Neutrophil (primary cell): ENCODE data around the gene CCDC171.

Experiments
- H3K27ac ChIP-seq: fragments of 200-600 bp; sonication (generic); 2 replicates; pipeline ENCODE4 v1.5.1; 2016; ENCODE audit warnings: mild to moderate bottlenecking, moderate library complexity
- H3K27me3 ChIP-seq: fragments of 200-600 bp; sonication (generic); 2 replicates; pipeline ENCODE4 v1.6.0; 2016; ENCODE audit warnings: mild to moderate bottlenecking
- H3K36me3 ChIP-seq: fragments of 200-600 bp; sonication (generic); 2 replicates; pipeline ENCODE4 v1.5.1; 2017
- H3K4me1 ChIP-seq, 2 experiments: fragments of 200-600 bp in 1 of 2; sonication (generic) in 1 of 2; 1 replicate in 1 of 2; 2 replicates in 1 of 2; pipeline versions ENCODE4 v1.5.1 to v1.6.1; 2013 to 2016; ENCODE audit warnings: low read depth in 1 of 2, low read length in 1 of 2, mild to moderate bottlenecking in 1 of 2, moderate library complexity in 1 of 2; ENCODE audit not compliant: control insufficient read depth in 1 of 2, insufficient read depth in 1 of 2
- H3K4me3 ChIP-seq, 2 experiments: fragments of 200-600 bp in 1 of 2; sonication (generic) in 1 of 2; 1 replicate in 1 of 2; 2 replicates in 1 of 2; pipeline ENCODE4 v1.5.1; 2013 to 2016; ENCODE audit warnings: low read depth in 1 of 2, low read length in 1 of 2, mild to moderate bottlenecking in 1 of 2, moderate library complexity in 1 of 2
- H3K9me3 ChIP-seq: fragments of 200-600 bp; sonication (generic); 2 replicates; pipeline ENCODE4 v1.5.1; 2016
- TF ChIP-seq, protein P1 (sequence below): fragments of 200-600 bp; sonication (generic); IDR thresholded peaks from 2 replicates; pipeline ENCODE4 v1.5.1; 2016; ENCODE audit warnings: antibody characterized with exemption

The CCDC171 gene

DNA sequence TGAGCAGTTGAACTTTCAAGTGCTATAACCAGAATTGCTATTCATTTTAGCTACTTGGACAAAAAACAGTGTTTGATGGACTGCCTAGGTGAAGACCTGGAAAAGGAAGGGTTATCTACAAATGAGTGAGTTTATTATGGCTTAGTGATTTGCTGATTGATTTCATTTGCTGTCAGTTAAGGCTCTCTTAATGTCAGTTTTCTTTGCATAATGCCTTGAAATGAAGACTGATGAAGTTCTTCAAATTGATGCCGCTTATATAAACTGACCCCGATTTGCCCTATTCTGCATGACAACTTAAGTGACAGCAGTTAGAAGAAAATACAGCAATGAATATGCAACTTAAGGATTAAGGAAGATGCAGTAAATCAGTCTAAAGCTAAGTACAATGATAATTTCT lies 332.6 kb downstream of the CCDC171 start:
- no peaks in the 10 kb centered on the region for H3K4me1 ChIP-seq
- H3K9me3 ChIP-seq: no peaks in the 10 kb centered on the region
- H3K36me3 ChIP-seq: no peaks in the 10 kb centered on the region
- no peak overlapping the region for H3K4me3 ChIP-seq
- H3K27ac ChIP-seq: no peak overlapping the region
- TF ChIP-seq, protein P1, sequence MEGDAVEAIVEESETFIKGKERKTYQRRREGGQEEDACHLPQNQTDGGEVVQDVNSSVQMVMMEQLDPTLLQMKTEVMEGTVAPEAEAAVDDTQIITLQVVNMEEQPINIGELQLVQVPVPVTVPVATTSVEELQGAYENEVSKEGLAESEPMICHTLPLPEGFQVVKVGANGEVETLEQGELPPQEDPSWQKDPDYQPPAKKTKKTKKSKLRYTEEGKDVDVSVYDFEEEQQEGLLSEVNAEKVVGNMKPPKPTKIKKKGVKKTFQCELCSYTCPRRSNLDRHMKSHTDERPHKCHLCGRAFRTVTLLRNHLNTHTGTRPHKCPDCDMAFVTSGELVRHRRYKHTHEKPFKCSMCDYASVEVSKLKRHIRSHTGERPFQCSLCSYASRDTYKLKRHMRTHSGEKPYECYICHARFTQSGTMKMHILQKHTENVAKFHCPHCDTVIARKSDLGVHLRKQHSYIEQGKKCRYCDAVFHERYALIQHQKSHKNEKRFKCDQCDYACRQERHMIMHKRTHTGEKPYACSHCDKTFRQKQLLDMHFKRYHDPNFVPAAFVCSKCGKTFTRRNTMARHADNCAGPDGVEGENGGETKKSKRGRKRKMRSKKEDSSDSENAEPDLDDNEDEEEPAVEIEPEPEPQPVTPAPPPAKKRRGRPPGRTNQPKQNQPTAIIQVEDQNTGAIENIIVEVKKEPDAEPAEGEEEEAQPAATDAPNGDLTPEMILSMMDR: no peak
- H3K27me3 ChIP-seq: no peaks in the 10 kb centered on the region

DNA sequence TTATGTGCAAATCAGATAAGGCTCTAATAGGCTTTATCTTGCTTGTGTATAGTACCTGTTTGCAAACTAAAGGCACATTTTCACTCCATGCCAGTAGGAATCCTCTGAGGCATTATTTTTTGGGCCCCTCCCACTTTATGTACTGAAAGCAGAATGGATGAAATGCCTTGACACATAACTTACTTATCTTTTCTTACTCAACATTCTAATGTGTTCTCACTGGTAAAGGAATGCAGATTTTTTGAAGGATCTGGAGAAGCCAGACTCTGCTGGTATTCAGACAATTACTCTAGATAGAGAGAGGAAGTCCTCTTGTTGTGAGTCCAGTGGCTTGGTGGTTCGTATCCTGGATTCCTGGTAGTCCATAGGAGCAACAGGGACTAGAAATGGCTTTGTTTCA lies 336.7 kb downstream of the CCDC171 start:
- Histone ChIP-seq H3K4me3 (no peak overlapping the region), H3K36me3 (no peaks in the 10 kb centered on the region), H3K27ac (no peak overlapping the region), H3K4me1 (no peaks in the 10 kb centered on the region), H3K27me3 (no peaks in the 10 kb centered on the region), H3K9me3 (no peaks in the 10 kb centered on the region)
- TF ChIP-seq, protein P1: no peak

DNA sequence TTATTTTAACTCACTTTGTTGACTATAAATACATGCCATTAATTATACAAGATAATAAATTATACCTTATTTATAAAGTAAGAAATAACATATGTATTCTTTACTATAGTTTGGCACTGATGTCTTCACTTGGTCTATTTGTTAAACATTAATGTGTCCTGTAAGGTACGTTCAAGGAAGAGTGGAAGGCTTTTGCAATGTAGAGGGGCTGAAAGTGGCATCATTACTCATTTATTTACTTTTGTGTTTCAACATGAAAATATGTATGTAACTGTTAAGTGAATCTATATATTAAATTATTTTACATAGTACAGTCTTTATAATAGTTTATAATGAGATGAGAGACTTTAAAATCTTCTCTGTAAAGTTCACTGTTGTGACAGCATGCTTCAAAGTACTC lies 348.7 kb downstream of the CCDC171 start:
- Histone ChIP-seq H3K9me3 (no peaks in the 10 kb centered on the region), H3K4me1 (no peaks in the 10 kb centered on the region), H3K27ac (no peak overlapping the region), H3K4me3 (no peak overlapping the region), H3K36me3 (no peaks in the 10 kb centered on the region), H3K27me3 (no peaks in the 10 kb centered on the region)
- TF ChIP-seq, protein P1: no peak

DNA sequence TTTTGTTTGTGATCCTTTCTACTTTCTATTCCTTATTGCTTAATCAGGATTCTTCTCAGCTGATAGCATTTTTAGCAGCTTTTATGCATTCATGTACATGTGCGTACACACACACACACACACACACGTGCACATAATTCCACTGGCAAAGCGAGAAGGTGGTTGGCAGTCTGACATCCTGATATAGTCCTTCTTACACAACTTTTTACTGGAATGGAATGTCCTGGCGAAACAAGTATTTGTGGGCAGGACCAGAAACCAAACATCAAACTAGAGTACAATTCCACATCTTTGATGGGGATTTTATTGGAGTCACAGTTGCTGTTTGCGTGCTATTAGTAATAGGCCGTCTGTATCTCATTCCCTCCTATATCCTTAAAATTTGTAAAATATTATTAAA lies 356.5 kb downstream of the CCDC171 start:
- H3K9me3 ChIP-seq: no peaks in the 10 kb centered on the region
- H3K27me3 ChIP-seq: no peaks in the 10 kb centered on the region
- H3K36me3 ChIP-seq: no peaks in the 10 kb centered on the region
- H3K4me3 ChIP-seq: no peak overlapping the region
- TF ChIP-seq, protein P1: no peak
- no peak overlapping the region for H3K27ac ChIP-seq
- no peaks in the 10 kb centered on the region for H3K4me1 ChIP-seq

DNA sequence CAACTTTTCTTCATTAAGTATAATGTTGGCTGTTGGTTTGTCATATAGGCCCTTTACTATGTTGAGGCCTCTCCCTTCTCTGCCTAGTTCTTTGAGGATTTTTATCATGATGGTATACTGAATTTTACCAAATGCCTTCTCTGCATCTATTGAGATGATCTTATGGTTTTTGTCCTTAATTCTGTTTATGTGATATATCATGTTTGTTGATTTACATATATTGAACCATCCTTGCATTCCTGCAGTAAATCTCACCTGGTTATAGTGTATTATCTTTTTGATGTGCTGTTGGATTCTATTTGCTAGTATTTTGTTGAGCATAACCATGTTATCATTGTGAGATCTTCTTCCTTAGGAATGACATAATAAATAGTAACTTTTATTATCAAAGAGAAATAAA lies 362.9 kb downstream of the CCDC171 start:
- Histone ChIP-seq H3K27ac (no peak overlapping the region), H3K36me3 (no peaks in the 10 kb centered on the region), H3K9me3 (no peaks in the 10 kb centered on the region), H3K4me1 (no peaks in the 10 kb centered on the region), H3K4me3 (no peak overlapping the region), H3K27me3 (no peaks in the 10 kb centered on the region)
- TF ChIP-seq, protein P1: no peak

DNA sequence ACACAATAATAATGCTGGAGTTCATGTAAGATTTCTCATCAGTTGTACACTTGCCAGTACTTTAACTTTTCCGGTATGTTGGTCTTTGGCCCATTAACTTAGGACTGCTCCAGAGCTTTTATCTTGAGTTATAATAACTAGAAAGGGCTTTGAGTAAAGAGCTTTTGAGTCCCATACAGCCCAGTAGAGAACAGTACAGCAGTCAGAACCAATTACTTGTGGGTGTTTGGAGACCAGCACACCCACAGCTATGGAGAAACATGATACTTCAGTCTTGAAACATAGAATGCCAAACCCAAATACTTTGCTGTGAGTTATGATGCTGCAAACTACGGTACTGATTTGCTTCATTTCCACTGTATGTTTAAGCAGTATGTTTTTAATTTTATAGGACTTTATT lies 374.3 kb downstream of the CCDC171 start:
- Histone ChIP-seq H3K9me3 (no peaks in the 10 kb centered on the region), H3K4me3 (no peak overlapping the region), H3K36me3 (no peaks in the 10 kb centered on the region), H3K27me3 (no peaks in the 10 kb centered on the region), H3K4me1 (no peaks in the 10 kb centered on the region), H3K27ac (no peak overlapping the region)
- TF ChIP-seq, protein P1: no peak
